ENCODE results near the gene EPB41L4B. TPM values are rescaled to one million over a fixed set of nuclear protein-coding genes. Genes with fewer than 3 reads are reported as not detected.

Gene EPB41L4B
- polyA plus RNA-seq, 3 donors from 2014 or later, result not detected

- Mint-ChIP-seq H3K27me3 (ENCODE audit: low read depth in 3 of 3) (peaks cover 0 to 3% (median 1%) of the 10 kb centered on the region in 3 donors), H3K27ac (no peak overlapping the region), H3K9me3 (no peaks in the 10 kb centered on the region), H3K4me1 (no peaks in the 10 kb centered on the region), H3K4me3 (no peak overlapping the region), H3K36me3 (no peaks in the 10 kb centered on the region)
- no peak for DNase-seq
Measured at GRCh38 chr9:109249615-109250014, 71.2 kb downstream of the EPB41L4B start.

- no peak overlapping the region for H3K27ac Mint-ChIP-seq
- H3K4me1 Mint-ChIP-seq, result no peaks in the 10 kb centered on the region
- peaks cover 1 to 8% (median 3%) of the 10 kb centered on the region in 3 donors for H3K27me3 Mint-ChIP-seq (ENCODE audit: low read depth in 3 of 3)
- H3K4me3 Mint-ChIP-seq, result no peak overlapping the region
- H3K36me3 Mint-ChIP-seq, result no peaks in the 10 kb centered on the region
- no peak for DNase-seq
- H3K9me3 Mint-ChIP-seq, result no peaks in the 10 kb centered on the region
Measured at GRCh38 chr9:109248133-109248581, 72.7 kb downstream of the EPB41L4B start.

DNA sequence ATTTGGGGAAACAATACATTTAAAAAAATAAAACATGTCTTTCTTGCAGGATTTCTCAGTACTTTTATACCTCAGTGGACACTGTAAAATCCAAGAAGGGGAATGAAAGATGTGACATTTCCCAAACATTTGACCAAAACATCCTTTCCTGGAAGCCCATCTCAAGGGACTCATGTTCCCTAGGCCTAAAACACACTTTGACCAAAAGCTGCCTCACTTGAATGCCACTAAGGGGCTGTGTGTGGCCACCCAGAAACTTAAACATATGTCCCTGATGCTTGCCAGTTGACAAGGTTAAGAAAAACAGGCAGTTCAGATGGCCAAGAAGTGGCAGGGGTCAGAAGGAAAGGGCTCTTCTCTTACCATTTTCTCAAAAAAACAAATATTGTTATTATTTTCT, 73.6 kb downstream of the EPB41L4B start:
- DNase-seq, result no peak
- H3K9me3 Mint-ChIP-seq, result no peaks in the 10 kb centered on the region
- H3K4me1 Mint-ChIP-seq, result no peaks in the 10 kb centered on the region
- H3K27ac Mint-ChIP-seq, result no peak overlapping the region
- no peak overlapping the region for H3K4me3 Mint-ChIP-seq
- no peaks in the 10 kb centered on the region for H3K36me3 Mint-ChIP-seq
- peaks cover 1 to 9% (median 3%) of the 10 kb centered on the region in 3 donors for H3K27me3 Mint-ChIP-seq (ENCODE audit: low read depth in 3 of 3)

GRCh38 chr9:109246533-109246932, 74.3 kb downstream of the EPB41L4B start:
- Mint-ChIP-seq H3K4me3 (no peak overlapping the region), H3K27me3 (ENCODE audit: low read depth in 3 of 3) (peaks cover 3 to 9% (median 4%) of the 10 kb centered on the region in 3 donors), H3K36me3 (no peaks in the 10 kb centered on the region), H3K4me1 (no peaks in the 10 kb centered on the region), H3K9me3 (no peaks in the 10 kb centered on the region), H3K27ac (no peak overlapping the region)
- DNase-seq, result no peak

DNA sequence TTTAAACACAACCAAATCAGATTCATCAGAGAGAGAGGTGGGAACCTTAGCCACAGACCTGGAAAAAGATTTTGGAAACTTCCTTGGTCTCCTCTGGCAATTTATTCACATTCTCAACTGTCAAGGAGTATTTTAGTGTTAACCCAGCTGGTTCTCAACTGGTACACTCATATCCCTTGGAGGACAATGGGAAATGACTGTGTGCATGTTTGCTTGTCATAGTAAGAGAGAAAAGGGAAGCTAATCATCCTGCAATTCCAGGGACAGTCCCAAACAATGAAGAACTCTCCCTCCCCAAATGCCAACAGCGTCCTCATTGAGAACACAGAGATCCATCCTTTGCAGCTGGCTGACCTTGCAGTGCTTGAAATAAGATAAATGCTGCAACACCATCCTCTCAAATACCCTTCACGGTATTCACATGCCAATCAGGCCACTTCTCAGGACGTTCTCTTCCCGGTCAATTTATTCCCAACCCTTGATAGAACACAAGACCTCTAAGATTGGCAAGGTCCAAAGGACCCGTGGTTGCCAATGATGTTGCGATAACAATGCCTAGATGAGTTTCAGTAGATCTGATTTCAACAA, 75.5 kb downstream of the EPB41L4B start:
- no peak overlapping the region for H3K4me3 Mint-ChIP-seq
- no peak for DNase-seq
- H3K27ac Mint-ChIP-seq, result no peak overlapping the region
- H3K27me3 Mint-ChIP-seq (ENCODE audit: low read depth in 3 of 3), result peaks cover 3 to 9% (median 4%) of the 10 kb centered on the region in 3 donors
- no peaks in the 10 kb centered on the region for H3K36me3 Mint-ChIP-seq
- no peaks in the 10 kb centered on the region for H3K9me3 Mint-ChIP-seq
- no peaks in the 10 kb centered on the region for H3K4me1 Mint-ChIP-seq

- Mint-ChIP-seq H3K4me3 (no peak overlapping the region), H3K27ac (no peak overlapping the region)
Measured at GRCh38 chr9:109244179-109245132, 76.4 kb downstream of the EPB41L4B start.

DNA sequence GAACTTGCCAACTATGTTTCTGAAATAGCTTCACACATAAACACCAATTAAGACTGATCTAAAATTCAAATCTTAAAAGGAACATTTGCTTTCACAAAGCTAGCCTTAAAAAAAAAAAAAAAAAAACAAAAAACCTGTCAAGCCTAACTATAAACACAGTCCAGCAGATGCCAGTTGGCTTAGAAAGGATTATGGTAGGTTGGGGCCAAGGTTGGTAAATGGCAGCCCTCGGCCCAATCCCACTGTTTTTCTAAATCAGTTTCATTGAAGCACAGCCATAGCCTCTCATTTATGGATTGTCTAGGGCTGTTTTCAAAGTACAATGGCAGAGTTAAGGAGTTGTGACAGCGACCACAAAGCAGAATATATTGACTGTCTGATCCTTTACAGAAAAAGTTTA, 78.1 kb downstream of the EPB41L4B start:
- Mint-ChIP-seq H3K36me3 (no peaks in the 10 kb centered on the region), H3K4me1 (no peaks in the 10 kb centered on the region), H3K27me3 (ENCODE audit: low read depth in 3 of 3) (peaks cover 5 to 8% (median 6%) of the 10 kb centered on the region in 3 donors), H3K4me3 (no peak overlapping the region), H3K9me3 (peaks cover 0 to 2% (median 0%) of the 10 kb centered on the region in 6 donors), H3K27ac (no peak overlapping the region)
- DNase-seq, result no peak

More at GRCh38 chr9:109244179-109245132, 76.4 kb downstream of the EPB41L4B start:
- Mint-ChIP-seq H3K9me3 (no peaks in the 10 kb centered on the region), H3K27me3 (ENCODE audit: low read depth in 3 of 3) (peaks cover 4 to 6% (median 5%) of the 10 kb centered on the region in 3 donors), H3K36me3 (no peaks in the 10 kb centered on the region), H3K4me1 (no peaks in the 10 kb centered on the region)
- DNase-seq, result peak; percentile 23 to 38 (median 36)

- Mint-ChIP-seq H3K27me3 (ENCODE audit: low read depth in 3 of 3) (peaks cover 7 to 8% (median 8%) of the 10 kb centered on the region in 3 donors), H3K27ac (no peak overlapping the region), H3K9me3 (peaks cover 0 to 2% (median 0%) of the 10 kb centered on the region in 6 donors), H3K4me1 (no peaks in the 10 kb centered on the region), H3K36me3 (no peaks in the 10 kb centered on the region), H3K4me3 (no peak overlapping the region)
- no peak for DNase-seq
Measured at GRCh38 chr9:109242014-109242413, 78.8 kb downstream of the EPB41L4B start.

GRCh38 chr9:109241207-109241606, 79.7 kb downstream of the EPB41L4B start:
- H3K36me3 Mint-ChIP-seq, result no peaks in the 10 kb centered on the region

DNA sequence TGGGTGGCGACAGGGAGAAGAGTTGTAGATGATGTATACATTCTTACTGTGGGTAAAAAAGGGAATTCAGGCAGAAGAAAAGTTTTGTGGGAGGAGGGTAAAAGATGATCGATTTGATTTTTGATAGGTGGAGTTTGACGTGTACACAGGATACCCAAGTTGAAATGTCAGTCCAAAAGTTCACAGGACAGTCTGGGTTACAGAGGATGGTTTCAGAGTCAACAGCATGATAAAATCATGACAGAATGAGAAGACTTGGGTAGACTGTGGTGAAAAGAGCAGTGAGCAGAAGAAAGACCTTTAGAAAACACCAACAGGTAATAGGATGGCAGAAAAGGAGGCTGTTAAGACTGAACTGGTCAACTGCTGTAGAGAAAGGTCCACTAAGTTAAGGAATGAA, 81.6 kb downstream of the EPB41L4B start:
- peaks cover 7 to 8% (median 8%) of the 10 kb centered on the region in 3 donors for H3K27me3 Mint-ChIP-seq (ENCODE audit: low read depth in 3 of 3)
- H3K4me1 Mint-ChIP-seq, result no peaks in the 10 kb centered on the region
- no peak overlapping the region for H3K4me3 Mint-ChIP-seq
- DNase-seq, result no peak
- H3K27ac Mint-ChIP-seq, result no peak overlapping the region
- H3K36me3 Mint-ChIP-seq, result no peaks in the 10 kb centered on the region
- H3K9me3 Mint-ChIP-seq, result peaks cover 0 to 2% (median 0%) of the 10 kb centered on the region in 6 donors

More at GRCh38 chr9:109241207-109241606, 79.7 kb downstream of the EPB41L4B start:
- no peak overlapping the region for H3K27ac Mint-ChIP-seq
- H3K9me3 Mint-ChIP-seq, result peaks cover 0 to 2% (median 0%) of the 10 kb centered on the region in 6 donors
- no peak overlapping the region for H3K4me3 Mint-ChIP-seq
- no peaks in the 10 kb centered on the region for H3K4me1 Mint-ChIP-seq
- peaks cover 7 to 10% (median 8%) of the 10 kb centered on the region in 3 donors for H3K27me3 Mint-ChIP-seq (ENCODE audit: low read depth in 3 of 3)
- DNase-seq, result no peak

DNA sequence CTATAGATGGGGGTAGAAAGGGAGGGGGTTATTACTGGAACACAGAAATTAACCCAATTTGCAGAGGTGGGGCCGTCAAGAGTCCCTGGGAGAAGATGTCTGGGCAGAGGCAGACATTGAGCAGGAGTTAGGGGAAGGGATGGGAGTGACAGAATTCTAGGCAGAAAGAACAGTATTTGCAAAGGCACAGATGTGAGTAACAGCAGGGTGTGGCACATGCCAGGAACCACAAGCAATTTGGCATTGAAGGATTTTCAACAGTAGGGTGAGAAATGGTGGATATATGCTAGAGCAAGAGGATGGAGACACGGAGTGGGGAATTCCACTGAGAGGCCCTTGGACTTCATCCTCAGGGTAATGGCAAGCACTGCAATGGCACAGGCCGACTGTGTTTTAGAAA, 82.2 kb downstream of the EPB41L4B start:
- DNase-seq, result no peak
- peaks cover 0 to 2% (median 0%) of the 10 kb centered on the region in 6 donors for H3K9me3 Mint-ChIP-seq
- no peak overlapping the region for H3K4me3 Mint-ChIP-seq
- H3K27ac Mint-ChIP-seq, result no peak overlapping the region
- no peaks in the 10 kb centered on the region for H3K36me3 Mint-ChIP-seq
- peaks cover 5 to 8% (median 8%) of the 10 kb centered on the region in 3 donors for H3K27me3 Mint-ChIP-seq (ENCODE audit: low read depth in 3 of 3)
- no peaks in the 10 kb centered on the region for H3K4me1 Mint-ChIP-seq

DNA sequence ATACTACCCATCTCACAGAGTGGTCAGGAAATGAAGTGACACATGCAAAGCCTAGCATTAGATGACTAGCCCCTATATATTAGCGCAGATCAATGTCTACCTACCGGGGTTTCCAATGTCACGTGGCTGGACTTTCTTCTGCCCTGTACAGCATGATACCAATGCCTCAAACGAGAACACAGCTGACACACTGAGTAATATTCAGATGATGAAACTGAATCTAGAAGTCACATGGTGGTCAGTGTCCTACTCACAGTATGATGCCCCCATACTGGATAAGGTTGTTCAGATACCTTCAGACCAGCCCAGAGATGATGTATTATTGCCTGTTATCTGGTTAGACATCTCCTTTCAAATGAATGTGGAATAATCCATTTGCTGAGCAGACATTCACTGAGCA, 82.7 kb downstream of the EPB41L4B start:
- Mint-ChIP-seq H3K36me3 (no peaks in the 10 kb centered on the region), H3K4me1 (no peaks in the 10 kb centered on the region), H3K9me3 (peaks cover 0 to 2% (median 0%) of the 10 kb centered on the region in 6 donors), H3K4me3 (no peak overlapping the region), H3K27ac (no peak overlapping the region), H3K27me3 (ENCODE audit: low read depth in 3 of 3) (peaks cover 4 to 8% (median 5%) of the 10 kb centered on the region in 3 donors)
- DNase-seq, result no peak

GRCh38 chr9:109232449-109233237, 88.2 kb downstream of the EPB41L4B start:
- Mint-ChIP-seq H3K4me1 (no peaks in the 10 kb centered on the region), H3K27ac (no peak overlapping the region), H3K9me3 (no peaks in the 10 kb centered on the region), H3K36me3 (no peaks in the 10 kb centered on the region), H3K27me3 (ENCODE audit: low read depth in 3 of 3) (peaks cover 1 to 4% (median 4%) of the 10 kb centered on the region in 3 donors), H3K4me3 (no peak overlapping the region)
- DNase-seq, result no peak

Measured in immature natural killer cell (primary cell).